Lower leg skin (tissue), 3 donors: ENCODE data around the gene COL8A1.

Source experiments
- CTCF ChIP-seq, 3 donors: fragments of 450-650 bp; IDR thresholded peaks; one replicate each; pipeline ENCODE4 v1.5.1; 2016; ENCODE audit warnings: antibody characterized with exemption in 3 of 3, mild to moderate bottlenecking in 3 of 3, moderate library complexity in 2 of 3
- POLR2A ChIP-seq, 2 donors: fragments of 450-650 bp; IDR thresholded peaks; one replicate each; pipeline ENCODE4 v1.6.1; 2016 to 2017; ENCODE audit warnings: antibody characterized with exemption in 2 of 2, mild to moderate bottlenecking in 1 of 2, moderate library complexity in 1 of 2

DNA sequence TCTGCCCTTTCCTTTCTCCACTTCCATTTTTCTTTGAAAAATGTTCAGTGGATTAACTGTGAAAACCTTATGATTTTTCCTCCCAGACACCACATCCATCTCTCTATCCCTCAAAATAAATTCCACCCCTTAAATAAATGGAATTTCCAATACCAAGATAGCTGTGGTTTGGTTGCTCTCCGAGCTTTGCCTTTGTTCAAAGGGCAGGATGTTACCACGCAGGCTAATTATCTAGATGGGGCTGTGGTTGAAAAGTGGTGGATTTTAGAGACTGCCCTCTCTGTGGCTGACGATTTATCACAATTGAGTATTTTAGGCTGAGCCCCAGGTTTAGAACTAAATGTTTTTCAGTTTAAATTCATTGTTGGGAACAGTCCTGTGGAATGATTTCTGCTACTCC, 142.4 kb downstream of the COL8A1 start:
- TF ChIP-seq CTCF (IDR thresholded peaks at IDR 0.05) (no peak), POLR2A (IDR thresholded peaks at IDR 0.05) (no peak)
